Activated naive CD4-positive, alpha-beta T cell treated with anti-CD3 and anti-CD28 coated beads for 36 hours (primary cell): ENCODE results near the gene PPARA. TPM values are rescaled to one million over a fixed set of nuclear protein-coding genes. Genes with fewer than 3 reads are reported as not detected.

Experiments used
- CTCF ChIA-PET: fragments of 350-600 bp; sonication (Branson Sonifier 250); formaldehyde crosslinking; loops from one replicate; lab custom pipeline; 2021; ENCODE audit warnings: antibody characterized with exemption; lab: Charles Lee
- DNase-seq: peaks from one replicate; pipeline ENCODE4 v3.0.0-alpha.2; 2020
- H3K27ac Mint-ChIP-seq: one replicate; pipeline ENCODE4 v1.8.0; 2021; ENCODE audit warnings: mild to moderate bottlenecking, mixed read lengths
- H3K27me3 Mint-ChIP-seq: one replicate; pipeline ENCODE4 v1.8.0; 2021; ENCODE audit warnings: low read depth, mixed read lengths
- H3K36me3 Mint-ChIP-seq: one replicate; pipeline ENCODE4 v1.8.0; 2021; ENCODE audit warnings: low read depth, mixed read lengths
- H3K4me1 Mint-ChIP-seq: one replicate; pipeline ENCODE4 v1.8.0; 2021; ENCODE audit warnings: low read depth, mixed read lengths
- H3K4me3 Mint-ChIP-seq: one replicate; pipeline ENCODE4 v1.8.0; 2021; ENCODE audit warnings: mild to moderate bottlenecking, moderate library complexity, mixed read lengths
- H3K9me3 Mint-ChIP-seq: one replicate; pipeline ENCODE4 v1.8.0; 2021; ENCODE audit warnings: mixed read lengths
- intact Hi-C: fragments of 100-400 bp; cut with micrococcal nuclease; formaldehyde crosslinking; loops from one replicate; pipeline ENCODE4 v1.15.1; 2023
- total RNA-seq, 2 experiments: library from RNA; stranded (reverse); gene quantifications; one replicate each; pipeline ENCODE4 v1.2.3, GENCODE V29; 2021

PPARA gene
- total RNA-seq, 2 experiments from 2014 or later: 4.9 to 6.5 TPM

DNA sequence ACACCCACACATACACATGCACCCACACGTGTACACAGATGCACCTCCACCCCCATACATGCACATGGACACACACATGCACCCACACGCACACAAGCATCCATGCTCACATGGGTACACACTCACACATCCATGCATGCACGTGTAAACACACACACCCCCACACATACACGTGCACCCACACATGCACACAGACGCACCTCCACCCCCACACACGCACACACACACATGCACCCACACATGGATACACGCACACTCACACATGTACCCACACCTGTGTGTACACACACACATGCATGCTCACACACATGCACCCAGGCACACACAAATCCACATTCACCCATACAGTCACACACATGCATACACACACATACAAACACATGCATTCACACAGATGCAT lies 75.3 kb downstream of the PPARA start:
- H3K9me3 Mint-ChIP-seq: no peaks in the 10 kb centered on the region
- peaks cover 6% of the 10 kb centered on the region for H3K36me3 Mint-ChIP-seq
- no peak overlapping the region for H3K4me3 Mint-ChIP-seq
- CTCF ChIA-PET: no interaction called here
- no peak overlapping the region for H3K27ac Mint-ChIP-seq
- H3K27me3 Mint-ChIP-seq: no peaks in the 10 kb centered on the region
- DNase-seq: no peak
- intact Hi-C loops: no loop called here
- H3K4me1 Mint-ChIP-seq: peaks cover 5% of the 10 kb centered on the region

DNA sequence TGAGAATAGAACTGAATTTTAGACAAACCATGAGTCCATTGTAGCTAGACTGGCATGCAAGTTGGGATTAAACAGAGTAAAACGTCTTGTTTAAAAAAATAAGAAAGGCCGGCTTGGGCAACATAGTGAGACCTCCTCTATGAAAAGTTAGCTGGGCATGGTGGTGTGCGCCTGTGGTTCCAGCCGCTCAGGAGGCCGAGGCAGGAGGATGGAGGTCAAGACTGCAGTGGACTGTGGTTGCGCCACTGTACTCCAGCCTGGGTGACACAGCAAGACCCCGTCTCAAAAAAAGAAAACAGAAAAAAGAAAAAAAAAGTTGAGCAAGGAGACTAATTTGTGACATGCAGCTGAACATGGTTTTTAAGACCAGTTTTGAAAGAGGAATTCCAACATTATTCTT lies 76.3 kb downstream of the PPARA start:
- peaks cover 3% of the 10 kb centered on the region for H3K36me3 Mint-ChIP-seq
- H3K4me1 Mint-ChIP-seq: no peaks in the 10 kb centered on the region
- intact Hi-C loops: no loop called here
- no peak for DNase-seq
- H3K27me3 Mint-ChIP-seq: no peaks in the 10 kb centered on the region
- no peaks in the 10 kb centered on the region for H3K9me3 Mint-ChIP-seq
- no peak overlapping the region for H3K4me3 Mint-ChIP-seq
- H3K27ac Mint-ChIP-seq: no peak overlapping the region
- CTCF ChIA-PET: no interaction called here

DNA sequence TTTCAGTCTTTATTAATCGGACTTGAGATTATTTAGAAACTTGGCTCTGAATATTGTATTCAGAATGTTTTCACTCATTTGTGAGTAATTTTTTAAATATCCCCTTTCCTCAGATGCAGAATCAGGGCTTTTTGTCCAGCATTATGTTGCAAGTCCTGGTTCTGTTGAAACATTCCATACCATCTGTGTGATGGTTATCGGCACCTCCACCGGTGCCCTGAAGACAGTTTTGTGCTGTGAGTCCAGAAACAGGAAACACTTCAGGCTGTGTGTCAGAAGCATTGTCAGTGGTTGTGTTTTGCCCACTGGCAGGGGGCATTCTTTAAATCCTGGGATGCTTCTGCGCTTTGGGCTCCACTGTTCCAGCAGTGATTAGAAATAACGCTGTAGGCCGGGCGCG lies 79.4 kb downstream of the PPARA start:
- Mint-ChIP-seq H3K27me3 (no peaks in the 10 kb centered on the region), H3K4me1 (no peaks in the 10 kb centered on the region), H3K4me3 (no peak overlapping the region), H3K36me3 (peaks cover 3% of the 10 kb centered on the region), H3K9me3 (no peaks in the 10 kb centered on the region), H3K27ac (no peak overlapping the region)
- CTCF ChIA-PET: no interaction called here
- intact Hi-C loops: no loop called here
- DNase-seq: no peak

DNA sequence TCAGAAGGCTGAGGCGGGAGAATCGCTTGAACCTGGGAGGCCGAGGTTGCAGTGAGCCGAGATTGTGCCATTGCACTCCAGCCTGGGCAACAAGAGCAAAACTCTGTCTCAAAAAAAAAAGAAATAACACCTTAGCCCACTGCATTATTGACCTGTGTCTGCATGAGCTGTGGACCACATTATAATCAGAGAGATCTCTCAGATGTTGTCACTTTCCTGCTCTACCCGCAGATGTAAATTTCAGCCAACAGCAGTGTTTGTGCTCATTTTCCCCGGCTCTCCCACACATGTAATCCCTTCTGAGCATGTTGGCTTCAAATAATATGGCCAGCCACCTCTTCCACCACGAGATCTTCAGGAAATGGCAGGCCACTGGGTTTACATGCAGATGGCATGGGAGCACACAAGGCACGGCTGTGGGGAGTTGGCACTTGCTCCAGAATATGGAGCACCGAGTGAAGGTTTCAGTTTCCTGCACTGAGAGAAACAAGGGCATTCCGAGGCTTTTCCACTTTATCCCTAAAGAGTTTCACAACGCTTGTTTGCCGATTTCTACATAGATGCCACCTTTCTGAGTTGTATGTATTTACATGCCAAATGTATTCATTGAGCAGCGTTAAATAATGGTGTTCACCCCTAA lies 80.1 kb downstream of the PPARA start:
- intact Hi-C loops: no loop called here
- Mint-ChIP-seq H3K4me3 (no peak overlapping the region), H3K4me1 (no peaks in the 10 kb centered on the region), H3K36me3 (peaks cover 3% of the 10 kb centered on the region), H3K27ac (no peak overlapping the region), H3K9me3 (no peaks in the 10 kb centered on the region), H3K27me3 (no peaks in the 10 kb centered on the region)
- CTCF ChIA-PET: no interaction called here
- DNase-seq: no peak

DNA sequence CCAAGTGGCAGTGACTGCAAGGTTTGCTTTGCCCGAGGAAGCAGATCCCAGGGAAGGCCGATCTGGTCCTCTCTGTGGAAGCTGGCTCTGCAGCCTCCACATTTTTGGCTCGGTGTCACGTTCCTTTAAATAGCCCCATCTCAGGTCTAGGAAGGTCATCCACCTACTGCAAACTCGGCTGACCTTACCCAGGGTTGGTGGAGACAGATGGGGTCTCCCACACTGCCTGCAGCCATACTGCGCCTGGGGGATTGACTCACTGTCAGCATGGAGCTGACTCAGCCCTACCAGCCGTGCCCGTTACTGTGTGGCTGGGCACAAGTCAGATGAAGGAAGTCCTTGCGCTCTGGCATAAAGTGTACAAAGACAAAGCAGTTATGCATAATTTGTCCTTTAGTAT lies 82.9 kb downstream of the PPARA start:
- CTCF ChIA-PET: no interaction called here
- no peak for DNase-seq
- Mint-ChIP-seq H3K9me3 (no peaks in the 10 kb centered on the region), H3K4me1 (no peaks in the 10 kb centered on the region), H3K4me3 (no peak overlapping the region), H3K27me3 (no peaks in the 10 kb centered on the region), H3K27ac (no peak overlapping the region), H3K36me3 (peaks cover 4% of the 10 kb centered on the region)
- intact Hi-C loops: no loop called here

DNA sequence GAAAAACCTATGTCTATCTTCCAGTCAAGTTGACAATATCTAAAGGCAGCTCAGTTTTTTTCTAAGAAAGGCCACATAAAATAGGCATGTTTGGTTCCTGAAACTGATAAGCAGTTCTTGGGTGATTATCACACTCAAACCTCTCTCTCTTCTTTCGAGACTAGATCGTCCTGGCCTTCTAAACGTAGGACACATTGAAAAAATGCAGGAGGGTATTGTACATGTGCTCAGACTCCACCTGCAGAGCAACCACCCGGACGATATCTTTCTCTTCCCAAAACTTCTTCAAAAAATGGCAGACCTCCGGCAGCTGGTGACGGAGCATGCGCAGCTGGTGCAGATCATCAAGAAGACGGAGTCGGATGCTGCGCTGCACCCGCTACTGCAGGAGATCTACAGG lies 84.6 kb downstream of the PPARA start:
- Mint-ChIP-seq H3K36me3 (peaks cover 4% of the 10 kb centered on the region), H3K9me3 (no peaks in the 10 kb centered on the region), H3K27ac (no peak overlapping the region), H3K4me1 (peaks cover 9% of the 10 kb centered on the region), H3K4me3 (no peak overlapping the region), H3K27me3 (no peaks in the 10 kb centered on the region)
- DNase-seq: no peak
- CTCF ChIA-PET: no interaction called here
- intact Hi-C loops: no loop called here

DNA sequence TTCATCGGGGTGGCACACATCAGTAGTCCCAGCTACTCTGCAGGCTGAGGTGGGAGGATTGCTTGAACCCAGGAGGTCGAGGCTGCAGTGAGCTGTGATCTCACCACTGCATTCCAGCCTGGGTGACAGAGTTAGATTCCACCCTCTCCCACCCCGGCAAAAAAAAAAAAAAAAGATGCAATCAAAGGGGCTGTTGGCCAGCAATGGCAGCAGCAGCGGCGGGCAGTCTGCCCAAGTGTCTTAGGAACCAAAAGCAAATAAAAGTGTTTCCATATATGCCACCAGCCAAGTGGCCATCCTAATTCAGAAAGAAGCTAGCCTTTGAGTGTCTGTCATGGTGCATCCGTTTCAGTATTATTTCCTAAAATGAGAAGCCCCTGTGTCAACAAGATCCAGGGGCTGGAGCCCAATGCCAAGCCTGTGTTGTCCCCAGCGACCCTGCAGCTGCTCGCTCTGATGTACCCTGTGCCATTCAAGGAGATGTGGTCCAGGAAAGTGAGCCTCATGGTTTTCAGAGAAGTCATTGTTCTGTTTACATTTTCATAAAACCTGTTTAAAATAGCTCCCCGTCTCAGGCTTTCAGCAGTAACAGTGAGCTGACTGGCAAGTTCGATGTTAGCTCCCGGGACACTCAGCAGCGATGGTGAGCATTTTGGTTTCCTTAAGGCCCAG lies 87.3 kb downstream of the PPARA start:
- peaks cover 4% of the 10 kb centered on the region for H3K36me3 Mint-ChIP-seq
- H3K27ac Mint-ChIP-seq: no peak overlapping the region
- no peak for DNase-seq
- H3K9me3 Mint-ChIP-seq: no peaks in the 10 kb centered on the region
- H3K27me3 Mint-ChIP-seq: no peaks in the 10 kb centered on the region
- CTCF ChIA-PET: interaction anchor here (0.6 kb wide), 1 partner anchor 390 kb away, joined by 3 read pairs; no protein-coding TSS in a partner anchor
- peaks cover 14% of the 10 kb centered on the region for H3K4me1 Mint-ChIP-seq
- no peak overlapping the region for H3K4me3 Mint-ChIP-seq
- intact Hi-C loops: no loop called here

DNA sequence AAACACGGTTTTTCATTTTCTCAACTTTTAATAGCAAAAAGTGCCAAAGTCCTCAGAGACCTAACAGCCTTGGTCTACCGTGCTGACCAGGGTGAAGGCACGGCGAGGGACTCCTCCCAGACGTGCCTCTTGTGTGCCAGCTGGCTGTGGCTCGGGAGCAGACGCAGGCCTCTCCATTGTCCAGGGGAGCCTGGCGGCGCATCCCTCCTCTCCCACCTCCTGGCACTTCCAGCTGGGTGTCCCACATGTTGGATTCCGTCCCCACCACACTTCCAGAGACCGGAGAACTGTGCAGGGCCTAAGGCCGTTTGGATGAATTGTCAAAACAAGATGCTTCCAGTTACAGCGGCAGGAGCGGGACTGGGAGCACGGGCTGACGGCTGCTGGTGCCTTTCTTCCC lies 88.2 kb downstream of the PPARA start:
- H3K27ac Mint-ChIP-seq: no peak overlapping the region
- H3K9me3 Mint-ChIP-seq: no peaks in the 10 kb centered on the region
- DNase-seq: no peak
- H3K4me3 Mint-ChIP-seq: no peak overlapping the region
- CTCF ChIA-PET: interaction anchor here (0.6 kb wide), 1 partner anchor 510 kb away, joined by 3 read pairs; no protein-coding TSS in a partner anchor
- H3K4me1 Mint-ChIP-seq: peaks cover 14% of the 10 kb centered on the region
- peaks cover 4% of the 10 kb centered on the region for H3K36me3 Mint-ChIP-seq
- H3K27me3 Mint-ChIP-seq: no peaks in the 10 kb centered on the region
- intact Hi-C loops: no loop called here

DNA sequence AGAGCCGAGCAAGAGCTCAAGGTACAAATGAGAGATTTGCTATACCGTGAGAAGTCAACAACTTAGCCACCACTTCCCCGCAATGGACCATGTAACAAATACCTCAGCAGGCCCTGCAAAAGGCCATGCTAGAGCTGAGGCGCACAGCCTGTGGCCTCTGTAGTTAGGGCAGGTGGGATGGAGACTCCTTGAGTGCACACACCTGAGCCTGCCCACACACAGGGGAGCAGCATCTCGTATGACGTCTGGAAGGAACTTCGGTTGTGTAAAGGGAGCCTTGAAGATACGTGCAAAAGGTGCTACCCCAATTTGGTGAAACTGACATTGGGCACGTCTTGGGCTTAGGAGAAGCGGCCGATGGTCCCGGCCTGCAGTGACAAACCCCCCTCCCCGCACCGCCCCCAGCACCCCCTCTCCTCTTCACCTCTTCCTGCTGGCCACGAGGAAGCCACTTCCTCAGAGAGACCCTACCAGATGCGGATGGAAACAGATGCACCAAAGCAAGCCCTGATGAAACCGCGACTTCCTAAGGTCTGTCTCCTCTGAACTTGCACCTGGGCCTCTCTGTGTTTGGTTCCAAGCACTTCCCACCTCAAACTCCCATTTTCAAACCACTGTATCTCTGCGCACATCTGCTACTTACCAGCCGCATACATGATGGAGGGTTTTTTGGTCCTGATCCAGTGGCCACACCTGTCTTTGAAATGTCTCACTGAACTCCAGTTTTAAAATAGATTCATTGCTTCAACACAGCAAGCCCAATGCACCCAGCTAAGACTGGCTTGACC lies 89.1 kb downstream of the PPARA start:
- DNase-seq: peak; percentile 30
- no peaks in the 10 kb centered on the region for H3K9me3 Mint-ChIP-seq
- H3K4me1 Mint-ChIP-seq: peaks cover 14% of the 10 kb centered on the region
- H3K27me3 Mint-ChIP-seq: no peaks in the 10 kb centered on the region
- intact Hi-C loops: no loop called here
- H3K27ac Mint-ChIP-seq: no peak overlapping the region
- peaks cover 4% of the 10 kb centered on the region for H3K36me3 Mint-ChIP-seq
- no peak overlapping the region for H3K4me3 Mint-ChIP-seq
- CTCF ChIA-PET: interaction anchor here (0.6 kb wide), 1 partner anchor 511 kb away, joined by 3 read pairs; no protein-coding TSS in a partner anchor

DNA sequence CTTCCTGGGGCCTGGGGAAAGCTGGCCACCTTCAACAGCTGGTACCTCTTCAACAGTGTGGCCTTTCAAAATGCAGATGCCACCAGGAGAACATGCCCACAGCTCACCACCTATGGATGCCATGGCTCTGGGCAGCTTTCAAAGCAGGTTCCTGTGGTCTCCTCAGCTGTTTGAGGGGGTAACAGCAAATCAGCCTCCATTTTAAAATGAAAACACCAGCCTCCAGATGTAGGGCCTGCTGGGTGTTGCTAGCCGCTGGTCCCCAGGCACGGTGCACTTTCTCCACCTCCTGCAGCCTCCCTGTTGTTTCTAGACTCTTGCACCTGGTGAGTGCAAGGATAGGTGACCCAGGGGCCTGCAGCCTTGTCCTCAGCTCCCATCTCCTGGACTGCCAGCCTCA lies 89.7 kb downstream of the PPARA start:
- Mint-ChIP-seq H3K27me3 (no peaks in the 10 kb centered on the region), H3K4me3 (no peak overlapping the region), H3K27ac (no peak overlapping the region), H3K4me1 (peaks cover 14% of the 10 kb centered on the region), H3K9me3 (no peaks in the 10 kb centered on the region), H3K36me3 (peaks cover 5% of the 10 kb centered on the region)
- intact Hi-C loops: no loop called here
- no peak for DNase-seq
- CTCF ChIA-PET: no interaction called here

DNA sequence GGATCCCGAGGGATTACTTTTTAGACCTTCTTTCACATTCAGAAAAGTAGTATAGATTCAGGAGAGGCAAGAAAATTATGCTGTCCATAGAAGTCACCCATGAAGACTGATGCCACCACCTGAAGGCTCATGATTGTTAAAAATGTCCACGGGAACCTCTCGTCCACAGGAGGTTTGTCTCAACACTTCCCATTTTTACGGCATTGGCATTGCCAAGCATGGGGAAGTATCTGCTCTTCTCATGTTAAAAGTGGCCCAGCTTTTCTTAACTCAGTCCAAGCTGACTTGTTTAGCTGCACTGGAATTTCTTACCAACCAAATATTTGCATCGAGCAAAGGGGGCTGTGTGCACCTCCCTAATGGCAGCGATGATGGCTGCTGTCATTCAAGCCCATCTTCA lies 90.2 kb downstream of the PPARA start:
- intact Hi-C loops: no loop called here
- H3K27me3 Mint-ChIP-seq: no peaks in the 10 kb centered on the region
- H3K4me1 Mint-ChIP-seq: peaks cover 14% of the 10 kb centered on the region

DNA sequence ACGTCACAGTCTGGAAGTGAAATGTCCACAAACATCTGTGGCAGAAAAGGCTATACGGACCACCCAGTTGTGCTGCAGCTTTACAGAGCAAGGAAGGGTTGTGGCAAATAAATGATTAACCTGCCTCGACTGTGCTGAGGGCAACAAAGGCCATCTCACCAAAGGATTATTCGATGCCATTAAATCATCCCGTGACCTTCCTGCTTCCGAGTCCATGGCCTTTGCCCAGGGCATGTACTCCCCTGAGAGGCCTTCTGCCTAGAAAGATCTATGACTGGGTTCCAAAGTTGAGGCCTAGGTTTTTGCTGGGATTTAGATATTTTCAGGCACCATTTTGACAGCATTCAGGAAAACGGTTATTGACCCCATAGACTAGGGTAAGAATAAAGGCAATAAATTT lies 90.6 kb downstream of the PPARA start:
- H3K4me1 Mint-ChIP-seq: peaks cover 14% of the 10 kb centered on the region
- no peaks in the 10 kb centered on the region for H3K9me3 Mint-ChIP-seq
- intact Hi-C loops: no loop called here
- peaks cover 6% of the 10 kb centered on the region for H3K36me3 Mint-ChIP-seq
- H3K4me3 Mint-ChIP-seq: no peak overlapping the region
- DNase-seq: no peak
- H3K27me3 Mint-ChIP-seq: no peaks in the 10 kb centered on the region
- CTCF ChIA-PET: no interaction called here
- no peak overlapping the region for H3K27ac Mint-ChIP-seq

More for the DNA sequence above, 90.2 kb downstream of the PPARA start:
- Mint-ChIP-seq H3K4me3 (no peak overlapping the region), H3K27ac (no peak overlapping the region), H3K9me3 (no peaks in the 10 kb centered on the region), H3K36me3 (peaks cover 6% of the 10 kb centered on the region)
- DNase-seq: no peak
- CTCF ChIA-PET: no interaction called here
